ENCODE measurements around the gene ST6GAL2.

DNA sequence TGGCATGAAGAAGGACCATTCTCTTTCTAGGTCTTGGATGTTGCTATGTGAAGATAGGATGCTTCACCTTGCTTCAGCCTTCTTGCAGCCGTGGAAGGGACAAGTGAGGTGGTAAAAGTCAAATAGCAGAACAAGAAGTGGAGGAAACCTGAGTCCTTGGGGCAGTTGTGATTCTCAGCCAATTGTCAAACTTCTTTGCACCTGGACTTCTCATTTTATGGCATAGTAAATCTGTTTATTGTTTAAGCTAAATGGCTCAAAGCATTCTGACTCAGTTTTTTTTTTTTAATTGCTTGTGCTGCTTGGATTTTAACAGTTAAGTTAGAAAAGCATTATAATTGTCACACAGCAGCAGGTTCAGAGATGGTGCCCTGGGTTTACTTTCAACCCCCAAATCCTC, 33.0 kb upstream of the ST6GAL2 start:
- TF ChIP-seq, protein P1, sequence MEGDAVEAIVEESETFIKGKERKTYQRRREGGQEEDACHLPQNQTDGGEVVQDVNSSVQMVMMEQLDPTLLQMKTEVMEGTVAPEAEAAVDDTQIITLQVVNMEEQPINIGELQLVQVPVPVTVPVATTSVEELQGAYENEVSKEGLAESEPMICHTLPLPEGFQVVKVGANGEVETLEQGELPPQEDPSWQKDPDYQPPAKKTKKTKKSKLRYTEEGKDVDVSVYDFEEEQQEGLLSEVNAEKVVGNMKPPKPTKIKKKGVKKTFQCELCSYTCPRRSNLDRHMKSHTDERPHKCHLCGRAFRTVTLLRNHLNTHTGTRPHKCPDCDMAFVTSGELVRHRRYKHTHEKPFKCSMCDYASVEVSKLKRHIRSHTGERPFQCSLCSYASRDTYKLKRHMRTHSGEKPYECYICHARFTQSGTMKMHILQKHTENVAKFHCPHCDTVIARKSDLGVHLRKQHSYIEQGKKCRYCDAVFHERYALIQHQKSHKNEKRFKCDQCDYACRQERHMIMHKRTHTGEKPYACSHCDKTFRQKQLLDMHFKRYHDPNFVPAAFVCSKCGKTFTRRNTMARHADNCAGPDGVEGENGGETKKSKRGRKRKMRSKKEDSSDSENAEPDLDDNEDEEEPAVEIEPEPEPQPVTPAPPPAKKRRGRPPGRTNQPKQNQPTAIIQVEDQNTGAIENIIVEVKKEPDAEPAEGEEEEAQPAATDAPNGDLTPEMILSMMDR (IDR thresholded peaks at IDR 0.05): no peak
- TF ChIP-seq NR3C1 (IDR thresholded peaks at IDR 0.05) (no peak), SMC3 (IDR thresholded peaks at IDR 0.05) (no peak), ZFP36 (IDR thresholded peaks at IDR 0.05; ENCODE audit: borderline replicate concordance, partially characterized antibody) (no peak), POLR2A (IDR thresholded peaks at IDR 0.05; ENCODE audit: low read length) (no peak)
- TF ChIP-seq, protein P2, sequence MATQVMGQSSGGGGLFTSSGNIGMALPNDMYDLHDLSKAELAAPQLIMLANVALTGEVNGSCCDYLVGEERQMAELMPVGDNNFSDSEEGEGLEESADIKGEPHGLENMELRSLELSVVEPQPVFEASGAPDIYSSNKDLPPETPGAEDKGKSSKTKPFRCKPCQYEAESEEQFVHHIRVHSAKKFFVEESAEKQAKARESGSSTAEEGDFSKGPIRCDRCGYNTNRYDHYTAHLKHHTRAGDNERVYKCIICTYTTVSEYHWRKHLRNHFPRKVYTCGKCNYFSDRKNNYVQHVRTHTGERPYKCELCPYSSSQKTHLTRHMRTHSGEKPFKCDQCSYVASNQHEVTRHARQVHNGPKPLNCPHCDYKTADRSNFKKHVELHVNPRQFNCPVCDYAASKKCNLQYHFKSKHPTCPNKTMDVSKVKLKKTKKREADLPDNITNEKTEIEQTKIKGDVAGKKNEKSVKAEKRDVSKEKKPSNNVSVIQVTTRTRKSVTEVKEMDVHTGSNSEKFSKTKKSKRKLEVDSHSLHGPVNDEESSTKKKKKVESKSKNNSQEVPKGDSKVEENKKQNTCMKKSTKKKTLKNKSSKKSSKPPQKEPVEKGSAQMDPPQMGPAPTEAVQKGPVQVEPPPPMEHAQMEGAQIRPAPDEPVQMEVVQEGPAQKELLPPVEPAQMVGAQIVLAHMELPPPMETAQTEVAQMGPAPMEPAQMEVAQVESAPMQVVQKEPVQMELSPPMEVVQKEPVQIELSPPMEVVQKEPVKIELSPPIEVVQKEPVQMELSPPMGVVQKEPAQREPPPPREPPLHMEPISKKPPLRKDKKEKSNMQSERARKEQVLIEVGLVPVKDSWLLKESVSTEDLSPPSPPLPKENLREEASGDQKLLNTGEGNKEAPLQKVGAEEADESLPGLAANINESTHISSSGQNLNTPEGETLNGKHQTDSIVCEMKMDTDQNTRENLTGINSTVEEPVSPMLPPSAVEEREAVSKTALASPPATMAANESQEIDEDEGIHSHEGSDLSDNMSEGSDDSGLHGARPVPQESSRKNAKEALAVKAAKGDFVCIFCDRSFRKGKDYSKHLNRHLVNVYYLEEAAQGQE (IDR thresholded peaks at IDR 0.05): no peak
